GM18502 (cell line): ENCODE data around the gene CEP72.
"Not testable (repeated sequence)": the region's sequence is repeated elsewhere in the genome, so short reads cannot be mapped to it uniquely, and the experiment has no call there.

Experiments
- ATAC-seq: cut with Tn5 transposase; IDR thresholded peaks from one replicate; pipeline ENCODE4 v1.9.1; 2021; ENCODE audit warnings: mild to moderate bottlenecking; ENCODE audit not compliant: unreplicated experiment, poor library complexity

The CEP72 gene

DNA sequence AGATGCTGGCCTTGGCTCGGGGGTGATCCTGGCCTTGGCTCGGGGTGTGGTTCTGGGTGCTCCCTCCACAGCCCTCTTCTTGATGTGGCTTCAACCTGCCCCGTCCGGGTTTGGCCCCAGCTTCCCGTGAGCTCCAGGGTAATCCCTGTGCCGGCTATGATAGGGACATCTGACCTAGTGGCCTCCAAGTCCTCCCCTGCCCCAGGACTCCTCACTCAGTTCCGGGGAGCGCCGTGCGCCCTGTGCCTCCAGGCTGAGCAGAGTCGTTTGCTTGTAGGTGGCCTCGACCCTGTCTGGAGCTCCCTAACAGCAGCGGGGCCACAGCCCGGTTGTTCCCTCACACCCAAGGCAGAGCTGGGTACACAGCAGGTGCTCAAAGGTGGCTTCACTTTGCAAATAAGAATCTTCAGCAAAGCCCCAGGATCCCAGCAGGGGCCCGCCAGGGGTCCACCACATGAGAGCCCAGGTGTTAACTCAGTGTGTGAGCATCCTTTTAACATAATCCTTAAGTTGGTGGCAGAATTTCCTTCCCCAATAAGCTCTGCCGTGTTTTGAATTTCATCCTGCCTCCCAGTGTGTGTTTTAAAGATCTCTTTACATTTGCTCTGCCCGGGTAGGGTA is 32.3 kb upstream of the CEP72 start:
- ATAC-seq, result no peak

DNA sequence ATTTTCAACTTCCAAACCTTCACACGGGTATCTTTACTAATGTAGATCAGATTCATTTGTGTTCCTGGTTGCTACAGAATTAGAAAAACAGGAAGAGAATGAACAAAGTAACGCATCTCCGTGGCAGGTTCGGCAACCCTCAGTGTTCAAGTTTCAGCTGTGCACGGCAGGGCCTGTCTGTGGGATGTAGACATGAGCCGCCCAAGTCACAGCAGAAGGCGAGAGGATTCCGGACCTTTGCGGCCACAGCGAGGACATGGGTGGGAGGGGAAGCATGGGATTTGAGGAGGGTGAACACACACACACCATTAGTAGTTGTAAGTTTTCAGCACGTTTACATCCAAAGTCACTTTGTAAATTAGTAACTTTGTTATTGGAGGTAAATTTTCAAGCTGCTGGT is 31.7 kb upstream of the CEP72 start:
- ATAC-seq, result no peak

DNA sequence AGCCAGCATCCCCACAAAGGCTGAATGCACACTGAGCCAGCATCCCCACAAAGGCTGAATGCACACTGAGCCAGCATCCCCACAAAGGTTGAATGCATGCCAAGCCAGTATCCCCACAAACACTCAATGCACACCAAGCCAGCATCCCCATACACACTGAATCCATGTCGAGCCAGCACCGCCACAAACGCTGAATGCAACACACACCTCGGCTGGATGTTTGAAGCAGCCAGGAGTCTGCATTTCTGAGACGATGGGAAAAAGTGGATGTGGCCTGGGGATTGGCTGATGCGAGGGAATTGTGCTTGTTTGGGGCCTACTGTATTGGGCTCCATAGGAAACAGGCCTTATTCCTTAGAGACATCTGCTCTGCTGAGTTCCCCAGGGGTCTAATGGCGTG is 30.9 kb upstream of the CEP72 start:
- no peak for ATAC-seq

DNA sequence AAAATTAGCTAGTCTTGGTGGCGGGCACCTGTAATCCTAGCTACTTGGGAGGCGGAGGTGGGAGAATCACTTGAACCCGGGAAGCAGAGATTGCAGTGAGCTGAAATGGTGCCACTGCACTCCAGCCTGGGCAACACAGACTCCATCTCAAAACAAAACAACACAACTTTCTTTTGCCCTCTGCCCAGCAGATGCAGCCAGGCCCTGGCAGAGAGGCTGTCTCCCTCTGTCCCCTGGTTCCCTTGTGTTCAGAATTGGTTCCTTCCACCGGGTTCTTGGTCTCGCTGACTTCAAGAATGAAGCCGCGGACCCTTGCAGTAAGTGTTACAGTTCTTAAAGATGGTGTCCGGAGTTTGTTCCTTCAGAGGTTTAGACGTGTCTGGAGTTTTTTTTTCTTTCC is 30.2 kb upstream of the CEP72 start:
- no peak for ATAC-seq

DNA sequence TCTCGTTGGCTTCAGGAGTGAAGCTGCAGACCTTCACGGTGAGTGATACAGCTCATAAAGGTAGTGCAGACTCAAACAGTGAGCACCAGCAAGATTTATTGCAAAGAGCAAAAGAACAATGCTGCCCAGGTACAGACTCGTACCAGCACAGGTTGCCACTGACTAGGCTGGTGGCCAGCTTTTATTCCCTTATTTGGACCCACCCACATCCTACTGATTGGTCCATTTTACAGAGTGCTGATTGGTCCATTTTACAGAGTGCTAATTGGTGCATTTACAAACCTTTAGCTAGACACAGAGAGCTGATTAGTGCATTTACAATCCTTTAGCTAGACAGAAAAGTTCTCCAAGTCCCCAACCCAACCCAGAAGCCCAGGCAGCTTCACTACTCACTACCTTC is 29.7 kb upstream of the CEP72 start:
- not testable (repeated sequence) for ATAC-seq

DNA sequence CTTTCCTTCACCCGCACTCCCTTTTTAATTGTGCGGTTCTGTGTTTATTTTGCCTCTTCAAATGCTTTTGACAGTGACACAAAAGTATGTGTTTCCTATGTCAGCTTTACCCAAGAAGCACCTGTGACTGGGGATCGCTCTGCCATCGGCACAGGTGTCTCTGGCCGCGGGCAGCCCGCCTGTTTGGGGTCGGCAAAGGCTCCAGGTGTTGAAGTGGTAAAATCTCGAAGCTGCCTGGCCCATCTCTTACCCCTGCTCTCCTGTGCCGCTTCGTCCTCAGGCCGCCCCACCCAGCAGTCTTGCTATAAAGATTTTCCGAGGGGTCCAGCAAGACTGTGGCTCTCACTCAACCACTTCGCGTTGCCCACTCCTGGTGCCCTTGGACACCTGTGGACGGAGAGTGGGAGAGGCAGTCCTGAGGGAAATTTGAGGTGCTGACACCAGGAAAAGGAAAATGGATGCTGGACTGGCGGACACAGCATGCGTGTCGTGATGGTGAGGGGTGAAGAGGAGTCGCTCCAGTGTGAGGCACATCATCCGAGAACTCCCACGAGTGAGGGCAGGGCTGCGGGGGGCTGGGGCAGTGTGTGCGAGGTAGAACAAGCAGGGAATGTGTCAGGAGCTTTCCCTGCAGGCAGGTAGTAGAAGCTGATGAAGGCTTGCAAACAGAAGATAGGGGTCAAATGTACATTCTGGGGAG is 29.1 kb upstream of the CEP72 start:
- ATAC-seq, result no peak

DNA sequence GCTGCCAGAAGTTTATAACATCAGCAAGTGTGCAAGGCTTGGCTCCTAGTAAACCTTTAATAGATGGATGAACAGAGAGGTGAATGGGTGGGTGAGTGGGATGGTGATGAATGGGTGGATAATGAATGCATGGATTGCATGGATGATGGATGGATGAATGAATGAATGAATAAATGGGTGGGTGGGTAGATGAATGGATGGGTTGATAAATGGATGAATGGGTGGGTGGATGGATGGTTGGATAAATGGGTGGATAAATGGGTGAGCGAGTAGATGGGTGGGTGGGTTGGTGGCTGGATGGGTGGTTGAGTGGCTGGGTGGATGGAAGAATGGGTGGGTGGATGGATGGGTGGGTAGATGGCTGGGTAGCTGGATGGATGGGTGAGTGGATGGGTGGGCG is 28.5 kb upstream of the CEP72 start:
- ATAC-seq, result no peak

DNA sequence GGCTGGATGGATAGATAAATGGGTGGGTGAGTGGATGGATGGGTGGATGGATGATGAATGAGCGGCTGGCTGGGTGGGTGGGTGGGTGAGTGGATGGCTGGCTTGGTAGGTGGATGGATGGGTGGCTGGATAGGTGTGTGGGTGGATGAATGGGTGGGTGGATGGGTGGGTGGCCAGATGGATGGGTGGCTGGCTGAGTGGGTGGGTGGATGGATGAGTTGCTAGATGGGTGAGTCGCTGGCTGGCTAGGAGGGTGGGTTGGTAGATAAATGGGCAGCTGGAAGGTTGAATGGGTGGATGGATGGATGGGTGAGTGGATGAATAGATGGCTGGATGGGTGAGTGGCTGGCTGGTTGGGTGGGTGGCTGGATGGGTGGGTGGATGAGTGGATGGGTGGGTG is 27.9 kb upstream of the CEP72 start:
- ATAC-seq, result no peak

DNA sequence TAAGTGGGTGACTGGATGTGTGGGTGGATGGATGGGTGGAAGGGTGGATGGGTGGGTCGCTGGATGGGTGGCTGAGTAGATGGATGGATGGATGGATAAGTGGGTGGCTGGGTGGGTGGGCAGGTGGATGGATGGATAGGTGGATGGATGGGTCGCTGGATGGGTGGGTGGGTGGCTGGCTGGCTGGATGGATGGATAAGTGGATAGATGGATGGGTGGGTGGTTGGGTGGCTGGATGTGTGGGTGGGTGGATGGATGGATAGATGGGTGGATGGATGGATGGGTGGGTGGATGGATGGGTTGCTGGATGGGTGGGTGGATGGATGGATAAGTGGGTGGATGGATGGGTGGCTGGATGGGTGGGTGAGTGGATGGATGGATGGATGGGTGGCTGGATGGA is 27.3 kb upstream of the CEP72 start:
- ATAC-seq, result no peak

DNA sequence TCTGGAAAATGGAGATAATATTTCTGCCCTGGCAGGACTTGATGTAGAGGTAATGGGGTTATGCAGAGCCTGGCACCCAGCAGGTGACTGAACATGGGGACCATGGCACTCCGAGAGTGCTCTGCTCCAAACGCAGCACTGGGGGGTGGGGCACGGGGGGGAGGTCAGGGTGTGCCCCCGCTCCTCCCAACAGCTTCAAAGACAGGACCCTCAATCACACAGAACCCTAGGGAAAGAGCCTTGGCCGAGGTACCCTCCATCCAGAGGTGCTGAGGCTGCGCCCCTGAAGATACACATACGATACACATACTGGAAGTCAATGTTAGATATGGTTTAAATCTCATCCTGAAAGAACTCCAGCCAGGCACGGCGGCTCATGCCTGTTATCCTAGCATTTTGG is 26.6 kb upstream of the CEP72 start:
- no peak for ATAC-seq

DNA sequence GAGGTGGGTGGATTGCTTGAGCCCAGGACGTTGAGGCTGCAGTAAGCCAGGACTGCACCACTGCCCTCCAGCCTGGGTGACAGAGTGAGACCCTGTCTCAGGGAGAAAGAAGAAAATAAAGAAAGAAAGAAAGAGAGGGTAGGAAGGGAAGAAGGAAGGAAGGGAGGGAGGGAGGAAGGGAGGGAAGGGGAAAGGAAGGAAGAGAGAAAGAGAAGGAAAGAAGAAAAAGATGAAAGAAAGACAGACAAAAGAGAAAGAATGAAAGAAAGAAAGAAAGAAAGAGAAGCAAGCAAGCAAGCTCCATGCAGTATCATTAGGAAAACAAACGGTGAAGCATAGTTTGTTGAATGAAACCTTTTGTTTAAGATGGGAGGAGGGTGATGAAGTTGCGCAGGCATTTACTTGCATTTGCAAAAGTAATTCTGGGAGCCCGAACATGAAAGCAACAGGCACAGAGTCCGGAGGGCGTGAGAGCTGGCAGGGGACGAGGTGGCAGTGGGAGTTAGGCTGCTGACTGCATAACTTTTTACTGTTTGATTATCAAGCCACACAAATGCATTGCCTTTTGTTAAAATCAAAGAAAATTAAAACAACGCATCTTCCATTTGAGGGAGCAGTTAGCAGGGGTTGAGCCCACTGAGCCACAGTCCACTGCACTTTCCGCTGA is 26.0 kb upstream of the CEP72 start:
- no peak for ATAC-seq

DNA sequence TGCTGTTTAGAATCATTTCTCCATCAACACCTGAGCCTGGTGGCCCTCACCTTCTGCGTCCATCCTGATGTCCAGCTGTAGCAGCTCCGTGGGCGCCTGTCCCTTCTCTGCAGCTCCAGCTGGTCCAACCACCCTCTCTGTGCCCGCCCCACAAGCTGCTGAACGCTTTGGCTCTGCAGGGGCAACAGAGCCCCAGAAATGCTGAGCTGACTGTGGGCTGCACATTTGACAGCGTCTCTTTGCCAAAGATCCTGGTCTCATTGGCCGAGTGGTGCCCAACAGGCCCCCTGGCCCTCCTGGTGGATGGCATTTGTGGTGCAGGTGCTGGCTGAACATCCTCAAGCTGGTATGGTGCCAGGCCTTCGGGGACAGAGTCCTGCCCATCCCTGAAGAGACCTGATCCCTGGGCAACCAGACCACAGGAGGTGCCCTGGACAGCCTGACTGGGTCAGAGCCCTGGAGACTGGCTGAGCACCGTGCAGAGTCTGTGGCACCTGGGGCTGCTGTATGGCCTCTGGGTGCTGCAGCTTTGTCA is 25.3 kb upstream of the CEP72 start:
- no peak for ATAC-seq

DNA sequence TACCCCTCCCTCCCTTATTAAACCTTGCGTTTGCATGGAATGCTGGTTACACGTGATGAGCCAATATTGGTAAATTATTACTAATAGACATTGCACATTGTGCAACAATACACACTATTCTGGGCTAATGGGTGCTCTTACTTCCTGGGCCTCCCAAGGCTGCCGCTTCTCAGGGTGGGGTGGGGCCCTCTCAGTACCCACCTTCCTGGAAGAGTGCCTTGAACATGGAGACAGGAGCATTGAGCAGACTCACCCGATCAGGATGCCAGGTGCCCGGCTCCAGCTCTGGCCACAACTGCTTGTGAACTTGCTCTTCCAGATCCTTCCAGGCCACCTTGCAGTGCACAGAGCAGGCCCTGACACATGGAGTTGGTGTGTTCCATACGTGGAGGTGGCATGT is 24.7 kb upstream of the CEP72 start:
- no peak for ATAC-seq

DNA sequence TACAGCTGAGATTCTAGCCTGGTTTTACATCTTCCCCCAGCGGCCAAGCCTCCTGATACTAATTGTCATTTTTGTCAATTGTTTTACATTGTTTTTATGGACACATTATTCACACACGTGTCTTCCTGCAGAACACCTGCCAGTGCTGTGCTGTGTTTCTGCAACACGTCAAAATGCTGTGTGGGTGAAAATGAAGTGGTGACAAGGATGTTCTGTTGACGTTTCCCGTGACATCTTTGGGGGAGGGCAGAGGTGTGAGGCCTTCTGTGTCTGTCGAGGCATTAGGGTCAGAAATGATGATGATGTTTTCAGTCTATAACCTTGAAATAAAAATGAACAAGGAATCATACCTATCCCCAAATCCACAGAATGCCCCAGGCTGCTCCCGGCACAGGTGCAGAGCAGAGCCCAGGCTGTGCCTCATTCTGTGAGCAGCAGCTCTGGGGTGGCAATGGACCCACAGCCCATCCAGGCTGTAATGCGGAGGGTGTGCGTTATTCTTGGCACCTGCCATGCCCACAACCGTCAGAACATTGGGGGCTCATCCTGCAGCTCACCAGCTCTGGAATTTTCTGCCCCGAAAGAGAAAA is 23.6 kb upstream of the CEP72 start:
- ATAC-seq, result no peak

DNA sequence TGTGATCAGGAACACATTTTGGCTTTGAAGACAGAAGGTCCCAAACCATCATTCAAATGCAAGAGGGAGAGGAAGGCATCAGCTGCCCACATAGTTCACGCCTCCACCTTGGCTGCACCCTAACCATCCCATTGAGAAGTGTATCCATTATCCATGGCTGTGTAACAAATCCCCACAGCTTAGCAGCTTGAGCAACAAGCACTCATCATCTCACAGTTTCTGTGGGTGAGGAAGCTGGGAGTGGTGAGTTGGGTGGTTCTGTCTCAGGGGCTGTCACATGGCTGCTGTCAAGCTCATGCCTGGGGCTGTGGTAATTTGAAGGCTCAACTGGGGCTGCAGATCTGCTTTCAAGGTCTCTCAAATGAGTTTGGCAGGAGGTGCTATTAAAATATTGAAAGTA is 23.0 kb upstream of the CEP72 start:
- ATAC-seq, result no peak

DNA sequence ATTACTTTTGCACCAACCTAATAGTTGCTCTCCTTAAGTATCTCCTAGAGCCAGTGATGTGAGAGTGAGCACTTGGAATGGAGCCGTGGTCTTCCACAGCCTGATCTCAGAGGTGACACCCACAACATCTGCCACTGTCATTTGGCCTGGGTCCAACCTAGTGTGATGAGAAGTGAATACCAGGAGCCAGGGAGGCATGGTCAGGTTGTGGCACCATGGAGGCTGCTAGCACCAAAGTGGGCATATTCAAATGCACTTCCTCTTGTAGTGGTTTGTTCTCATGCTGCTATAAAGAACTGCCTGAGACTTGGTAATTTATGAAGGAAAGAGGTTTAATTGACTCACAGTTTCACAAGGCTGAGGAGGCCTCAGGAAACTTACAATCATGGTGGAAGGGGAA is 22.6 kb upstream of the CEP72 start:
- ATAC-seq, result no peak

DNA sequence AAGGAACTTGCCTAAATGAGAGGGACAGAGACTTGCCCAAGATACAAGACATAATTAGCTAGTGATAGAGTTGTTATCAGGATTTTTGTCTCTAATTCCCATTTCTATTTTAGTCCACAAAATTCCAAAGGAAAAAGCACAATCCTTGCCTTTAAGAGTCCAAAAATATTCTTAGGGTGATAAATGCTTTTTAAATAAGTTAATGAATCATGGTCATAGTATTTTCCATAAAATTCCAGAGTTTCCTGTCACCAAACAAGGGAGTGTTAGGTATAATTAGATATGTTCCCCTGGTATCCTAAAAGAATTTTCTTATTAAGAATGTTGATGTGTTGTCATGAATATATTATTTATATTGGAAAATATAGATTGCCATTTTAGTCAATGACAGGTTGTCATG is 21.8 kb upstream of the CEP72 start:
- ATAC-seq, result no peak

DNA sequence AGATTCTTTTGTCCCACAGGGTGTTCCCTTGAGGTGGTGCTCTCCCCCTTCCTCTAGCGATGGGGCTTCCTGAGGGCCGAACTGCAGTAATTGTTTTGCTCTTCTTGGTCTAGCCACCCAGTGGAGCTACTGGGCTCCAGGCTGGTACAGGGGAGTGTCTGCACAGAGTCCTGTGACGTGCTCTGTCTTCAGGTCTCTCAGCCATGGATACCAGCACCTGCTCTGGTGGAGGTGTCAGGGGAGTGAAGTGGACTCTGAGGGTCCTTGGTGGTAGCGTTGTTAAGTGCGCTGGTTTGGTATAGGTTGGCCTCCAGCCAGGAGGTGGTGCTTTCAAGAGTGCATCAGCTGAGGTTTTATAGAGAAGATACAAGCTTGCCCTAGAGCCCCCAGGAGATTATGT is 20.4 kb upstream of the CEP72 start:
- ATAC-seq, result no peak

DNA sequence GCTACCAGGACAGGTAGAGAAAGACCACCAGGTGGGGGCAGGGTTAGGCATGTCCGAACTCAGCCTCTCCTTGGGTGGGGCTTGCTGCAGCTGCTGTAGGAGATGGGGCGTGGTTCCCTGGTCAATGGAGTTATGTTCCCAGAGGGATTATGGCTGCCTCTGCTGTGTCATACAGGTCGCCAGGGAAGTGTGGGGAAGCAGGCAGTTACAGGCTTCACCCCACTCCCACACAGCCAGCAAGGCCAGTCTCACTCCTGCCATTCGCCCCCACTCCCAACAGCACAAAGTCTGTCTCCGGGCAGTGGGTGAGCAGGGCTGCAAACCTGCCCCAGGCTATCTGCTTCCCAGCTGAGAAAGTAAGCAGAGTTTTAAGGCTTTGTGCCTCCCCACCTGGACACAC is 20.0 kb upstream of the CEP72 start:
- ATAC-seq, result no peak

DNA sequence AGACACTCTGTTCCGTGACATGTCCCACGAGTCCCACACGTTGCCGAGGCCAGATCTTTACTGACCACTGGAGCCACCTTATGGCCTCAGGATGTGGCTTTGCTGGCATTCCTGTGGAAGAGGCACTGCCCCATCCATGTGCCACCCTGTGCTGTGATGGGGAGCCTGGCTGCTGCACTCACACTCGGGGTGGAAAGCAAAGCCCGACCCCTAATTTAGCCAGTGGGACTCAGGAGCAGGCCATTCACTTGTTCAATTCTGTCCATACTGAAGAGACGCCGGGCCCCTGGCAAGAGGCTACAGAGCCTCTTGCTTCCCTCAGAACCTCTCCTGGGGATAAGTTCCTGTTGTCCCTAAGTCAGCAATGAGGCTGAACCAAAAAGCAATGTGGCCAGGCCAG is 18.6 kb upstream of the CEP72 start:
- no peak for ATAC-seq

DNA sequence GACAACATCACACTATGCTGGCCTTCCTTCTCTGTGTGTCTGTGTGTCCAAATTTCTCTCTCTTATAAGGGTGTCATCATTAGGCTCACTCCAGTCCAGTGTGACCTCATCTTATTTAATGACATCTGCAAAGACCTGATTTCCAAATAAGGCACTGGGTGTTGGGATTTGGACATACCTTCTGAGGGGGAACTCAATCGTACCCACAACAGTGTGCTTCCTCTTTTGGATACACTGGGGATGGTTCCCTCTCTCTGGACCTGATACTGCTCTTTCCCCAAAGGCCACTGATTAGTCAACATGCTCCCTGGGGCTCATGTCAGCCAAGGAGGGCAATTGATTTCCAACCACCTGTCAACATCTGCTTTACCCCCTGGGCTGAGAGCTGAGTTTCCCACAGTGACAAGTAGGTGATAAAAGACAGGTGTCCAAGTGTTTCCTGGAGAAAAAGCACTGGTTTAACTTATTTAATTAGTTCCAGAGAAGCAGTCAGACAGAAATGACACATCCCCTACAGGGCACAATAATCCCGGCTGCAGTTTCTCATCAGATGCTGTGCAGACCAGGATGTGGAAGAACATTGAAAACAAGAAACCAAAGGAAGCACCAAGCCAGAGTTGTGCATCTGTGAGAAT is 17.8 kb upstream of the CEP72 start:
- ATAC-seq, result no peak
